HG02840 (cell line): Measurements from ENCODE around the gene IFI6.
"Not testable (repeated sequence)": the region's sequence is repeated elsewhere in the genome, so short reads cannot be mapped to it uniquely, and the experiment has no call there.

Experiments
- ATAC-seq: cut with Tn5 transposase; IDR thresholded peaks from one replicate; pipeline ENCODE4 v1.9.1; 2021; ENCODE audit warnings: mild to moderate bottlenecking, moderate library complexity, moderate number of reproducible peaks; ENCODE audit not compliant: unreplicated experiment, low FRiP score

Gene IFI6

GRCh38 chr1:27632387-27633297, 39.4 kb downstream of the IFI6 start:
- ATAC-seq, result peak; percentile 43

GRCh38 chr1:27630859-27631491, 41.0 kb downstream of the IFI6 start:
- no peak for ATAC-seq

DNA sequence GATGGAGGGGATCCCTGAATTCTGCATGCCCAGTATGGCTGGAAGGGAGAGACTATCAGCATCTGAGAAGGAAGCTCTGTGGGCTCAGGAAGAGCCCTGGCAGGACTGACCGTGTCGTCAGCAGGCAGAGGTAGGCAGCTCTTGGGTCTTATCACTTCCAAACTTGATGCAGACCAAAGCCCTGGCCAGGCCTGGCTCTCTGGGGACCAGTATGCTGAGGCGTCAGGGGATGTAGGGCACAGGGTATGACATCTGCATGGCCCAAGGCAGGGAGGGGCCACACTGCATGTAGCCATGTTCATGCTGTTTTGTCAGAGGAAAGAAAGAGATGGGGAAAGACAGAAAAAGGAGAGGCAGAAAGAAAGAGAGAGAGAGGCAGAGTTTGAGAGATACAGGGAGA, 43.3 kb downstream of the IFI6 start:
- no peak for ATAC-seq

DNA sequence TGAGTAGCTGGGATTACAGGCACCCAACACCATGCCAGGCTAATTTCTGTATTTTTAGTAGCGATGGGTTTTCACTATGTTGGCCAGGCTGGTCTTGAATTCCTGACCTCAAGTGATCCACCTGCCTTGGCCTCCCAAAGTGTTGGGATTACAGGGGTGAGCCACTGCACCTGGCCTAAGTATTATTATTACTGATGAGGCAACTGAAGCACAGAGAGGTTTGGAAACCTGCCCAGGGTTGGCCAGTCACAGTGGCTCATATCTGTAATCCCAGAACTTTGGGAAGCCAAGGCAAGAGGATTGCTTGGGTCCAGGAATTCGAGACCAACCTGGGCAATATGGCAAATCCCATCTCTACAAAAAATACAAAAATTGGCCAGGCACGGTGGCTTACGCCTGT, 44.3 kb downstream of the IFI6 start:
- ATAC-seq, result not testable (repeated sequence)

GRCh38 chr1:27627061-27627460, 44.9 kb downstream of the IFI6 start:
- no peak for ATAC-seq

GRCh38 chr1:27626031-27626935, 45.7 kb downstream of the IFI6 start:
- ATAC-seq, result no peak

DNA sequence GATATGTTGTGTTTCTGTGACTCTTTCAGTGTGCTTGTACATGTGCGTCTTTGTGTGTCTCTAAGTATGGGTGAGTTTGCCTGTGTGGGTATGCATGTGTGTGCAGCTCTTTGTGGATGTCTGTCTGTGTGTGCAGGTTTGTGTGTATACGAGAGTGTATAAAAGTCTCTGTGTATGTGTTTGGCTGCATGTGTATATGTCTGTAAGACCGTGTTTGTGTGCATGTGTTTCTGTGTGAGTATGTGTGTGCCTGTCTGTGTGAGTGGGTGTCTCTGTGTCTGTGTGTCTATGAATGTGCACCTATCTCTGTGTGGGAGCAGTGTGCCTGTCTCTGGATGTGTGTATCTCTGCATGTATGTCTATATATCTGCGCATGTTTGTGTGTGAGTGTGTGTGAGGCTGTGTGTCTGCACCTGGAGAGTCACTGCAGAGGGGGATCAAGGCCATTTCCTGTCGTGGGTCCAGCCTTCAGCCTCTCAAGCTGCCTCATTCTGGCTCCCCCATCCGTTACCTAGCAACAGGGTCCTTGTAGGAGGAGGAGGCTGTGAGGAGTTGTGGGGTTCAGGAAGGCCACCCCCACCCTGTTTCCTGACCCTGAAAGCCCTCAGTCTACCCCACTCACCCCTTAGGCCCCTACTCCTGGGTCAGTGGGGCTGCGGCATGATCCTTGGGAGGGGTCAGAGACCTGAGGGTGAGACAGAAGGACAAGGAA, 47.4 kb downstream of the IFI6 start:
- ATAC-seq, result no peak

GRCh38 chr1:27623327-27624212, 48.4 kb downstream of the IFI6 start:
- no peak for ATAC-seq

DNA sequence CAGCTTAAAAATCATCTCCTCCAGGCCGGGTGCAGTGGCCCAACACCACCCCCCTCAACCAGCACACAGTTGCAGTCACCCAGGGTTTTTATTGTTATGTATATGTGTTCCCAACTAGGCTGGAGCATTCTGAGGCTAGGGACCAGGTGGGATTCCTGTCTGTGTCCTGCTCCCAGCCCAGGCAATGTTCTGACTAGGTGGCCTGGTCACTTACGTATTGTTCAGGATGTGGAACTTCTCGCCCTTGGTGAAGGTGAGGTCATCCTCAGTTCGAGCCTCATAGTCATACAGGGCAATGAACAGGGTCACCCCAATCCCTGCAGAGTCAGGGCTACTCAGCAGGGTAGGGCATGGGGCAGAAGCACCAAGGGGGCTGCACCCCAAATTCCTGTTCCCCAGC, 49.2 kb downstream of the IFI6 start:
- ATAC-seq, result no peak

DNA sequence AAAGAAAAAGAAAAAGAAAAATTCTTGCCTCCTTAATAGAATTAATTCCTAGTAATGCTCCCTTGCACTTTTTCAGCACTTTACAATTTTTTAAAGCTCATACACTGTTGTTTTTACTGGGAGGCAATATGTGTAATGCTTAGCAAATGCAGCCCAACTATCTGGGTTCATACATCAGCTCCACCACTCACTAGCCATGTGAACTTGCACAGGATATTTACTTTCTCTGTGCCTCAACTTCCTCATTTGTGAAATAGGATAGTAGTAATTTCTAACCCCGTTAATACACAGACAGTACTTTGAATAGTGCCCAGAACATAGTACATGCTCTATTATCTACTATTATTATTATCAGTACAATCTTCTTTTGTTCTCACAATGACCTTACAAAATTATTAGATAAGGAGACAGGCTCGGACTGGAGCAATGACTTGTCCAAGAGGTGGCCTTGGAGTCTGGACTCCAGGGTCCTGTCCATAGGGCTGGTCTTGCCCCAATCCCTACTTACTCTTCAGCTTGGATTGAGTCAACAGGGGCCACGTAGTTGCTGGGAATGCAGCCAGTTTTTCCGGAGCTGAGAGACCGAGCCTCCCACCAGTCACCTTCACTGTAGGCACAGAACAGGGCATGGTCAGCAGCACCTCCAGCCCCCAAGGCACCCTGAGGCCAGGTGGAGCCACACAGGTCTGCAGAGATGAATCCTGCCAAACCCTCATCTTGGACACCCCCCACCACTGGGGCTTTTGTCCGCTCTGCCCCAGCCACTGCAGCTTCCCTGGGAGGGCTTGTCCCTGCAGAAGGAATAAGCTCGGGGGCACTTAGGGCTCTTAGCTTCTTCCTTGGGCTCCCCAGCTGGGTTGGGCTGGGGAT, 50.7 kb downstream of the IFI6 start:
- no peak for ATAC-seq

DNA sequence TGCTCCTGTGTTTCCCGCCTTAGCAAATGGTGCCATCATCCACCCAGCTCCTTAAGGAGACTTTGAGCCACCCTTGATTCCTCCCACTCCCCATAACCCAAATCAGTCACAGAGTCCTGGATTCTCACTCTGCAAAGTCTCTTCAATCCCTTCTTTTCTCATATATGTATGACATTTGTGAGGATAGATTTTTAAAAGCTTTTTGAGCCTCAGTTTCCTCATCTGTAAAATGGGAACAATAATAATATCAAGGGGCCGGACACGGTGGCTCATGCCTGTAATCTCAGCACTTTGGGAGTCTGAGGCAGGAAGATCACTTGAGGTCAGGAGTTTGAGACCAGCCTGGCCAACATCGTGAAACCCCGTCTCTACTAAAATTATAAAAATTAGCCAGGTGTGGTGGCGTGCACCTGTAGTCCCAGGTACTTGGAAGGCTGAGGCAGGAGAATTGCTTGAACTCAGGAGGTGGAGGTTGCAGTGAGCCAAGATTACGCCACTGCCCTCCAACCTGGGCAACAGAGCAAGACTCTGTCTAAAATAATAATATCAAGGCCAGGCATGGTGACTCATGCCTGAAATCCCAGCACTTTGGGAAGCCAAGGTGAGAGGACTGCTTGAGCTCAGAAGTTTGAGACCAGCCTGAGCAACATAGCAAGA, 52.1 kb downstream of the IFI6 start:
- not testable (repeated sequence) for ATAC-seq

GRCh38 chr1:27618341-27619082, 53.5 kb downstream of the IFI6 start:
- ATAC-seq, result no peak

- no peak for ATAC-seq
These were observed 54.6 kb downstream of the IFI6 start for GRCh38 chr1:27617420-27617819.

- no peak for ATAC-seq
These were observed 55.6 kb downstream of the IFI6 start for GRCh38 chr1:27616441-27616840.
